GM21723 (cell line): ENCODE results near the gene MRPL40.

Source experiments
- ATAC-seq: cut with Tn5 transposase; IDR thresholded peaks from one replicate; pipeline ENCODE4 v1.9.1; 2021; ENCODE audit warnings: mild to moderate bottlenecking, moderate library complexity; ENCODE audit not compliant: unreplicated experiment

MRPL40 gene

GRCh38 chr22:19432133-19432851 is at the start of gene MRPL40:
MRPL40 (plus strand) TSS chr22:19432545; CDS start chr22:19432555, 10 bp downstream.
- peak; percentile 71 for ATAC-seq

- no peak for ATAC-seq
These were observed 49.1 kb upstream of the MRPL40 start for GRCh38 chr22:19383292-19383691.

GRCh38 chr22:19385221-19385906 is 47.0 kb upstream of the MRPL40 start:
- ATAC-seq, result no peak

GRCh38 chr22:19386248-19386647 is 46.1 kb upstream of the MRPL40 start:
- ATAC-seq, result no peak

- no peak for ATAC-seq
These were observed 45.3 kb upstream of the MRPL40 start for GRCh38 chr22:19387038-19387437.

GRCh38 chr22:19387575-19387974 is 44.8 kb upstream of the MRPL40 start:
- ATAC-seq, result no peak

- no peak for ATAC-seq
These were observed 38.6 kb upstream of the MRPL40 start for GRCh38 chr22:19393704-19394103.

GRCh38 chr22:19394274-19395050 is 37.9 kb upstream of the MRPL40 start:
- no peak for ATAC-seq

GRCh38 chr22:19395276-19395675 is 37.1 kb upstream of the MRPL40 start:
- ATAC-seq, result no peak

GRCh38 chr22:19396561-19396933 is 35.8 kb upstream of the MRPL40 start:
- no peak for ATAC-seq

GRCh38 chr22:19396934-19397733 is 35.2 kb upstream of the MRPL40 start:
- no peak for ATAC-seq

- ATAC-seq, result no peak
These were observed 34.6 kb upstream of the MRPL40 start for GRCh38 chr22:19397734-19398104.

GRCh38 chr22:19398206-19398605 is 34.1 kb upstream of the MRPL40 start:
- ATAC-seq, result no peak

- no peak for ATAC-seq
These were observed 33.7 kb upstream of the MRPL40 start for GRCh38 chr22:19398652-19399051.

- no peak for ATAC-seq
These were observed 31.5 kb upstream of the MRPL40 start for GRCh38 chr22:19400881-19401280.

- ATAC-seq, result no peak
These were observed 30.9 kb upstream of the MRPL40 start for GRCh38 chr22:19401483-19401882.

- no peak for ATAC-seq
These were observed 29.6 kb upstream of the MRPL40 start for GRCh38 chr22:19402642-19403191.

- no peak for ATAC-seq
These were observed 27.7 kb upstream of the MRPL40 start for GRCh38 chr22:19404676-19405075.

- ATAC-seq, result no peak
These were observed 27.2 kb upstream of the MRPL40 start for GRCh38 chr22:19405133-19405532.

GRCh38 chr22:19405652-19406051 is 26.7 kb upstream of the MRPL40 start:
- no peak for ATAC-seq
